ENCODE results near the gene LRRC8A. TPM values are rescaled to one million over a fixed set of nuclear protein-coding genes. Genes with fewer than 3 reads are reported as not detected.

Gene LRRC8A
- total RNA-seq, 1 donor from 2014 or later, result 259 TPM

GRCh38 chr9:128927731-128928411, 45.9 kb downstream of the LRRC8A start:
- no peak overlapping the region for H3K4me3 ChIP-seq (ENCODE audit: low read depth, low read length)
- peak; percentile 76 for TF ChIP-seq CTCF (IDR thresholded peaks at IDR 0.05; ENCODE audit: insufficient read depth, low read length, severe bottlenecking)
- no peak for DNase-seq (ENCODE audit: low read depth)
- FAIRE-seq, result no peak
- H3K36me3 ChIP-seq (ENCODE audit: control insufficient read depth, insufficient read depth, low read length), result no peaks in the 10 kb centered on the region
- no peaks in the 10 kb centered on the region for H3K27me3 ChIP-seq (ENCODE audit: control insufficient read depth, insufficient read depth, low read length)

GRCh38 chr9:128928624-128929023, 46.7 kb downstream of the LRRC8A start:
- peaks cover 2% of the 10 kb centered on the region for H3K36me3 ChIP-seq (ENCODE audit: control insufficient read depth, insufficient read depth, low read length)
- H3K27me3 ChIP-seq (ENCODE audit: control insufficient read depth, insufficient read depth, low read length), result no peaks in the 10 kb centered on the region
- H3K4me3 ChIP-seq (ENCODE audit: low read depth, low read length), result no peak overlapping the region
- no peak for TF ChIP-seq CTCF (IDR thresholded peaks at IDR 0.05; ENCODE audit: insufficient read depth, low read length, severe bottlenecking)
- no peak for FAIRE-seq
- no peak for DNase-seq (ENCODE audit: low read depth)

GRCh38 chr9:128929560-128929959, 47.6 kb downstream of the LRRC8A start:
- DNase-seq (ENCODE audit: low read depth), result no peak
- no peak for TF ChIP-seq CTCF (IDR thresholded peaks at IDR 0.05; ENCODE audit: insufficient read depth, low read length, severe bottlenecking)
- no peak for FAIRE-seq
- H3K27me3 ChIP-seq (ENCODE audit: control insufficient read depth, insufficient read depth, low read length), result no peaks in the 10 kb centered on the region
- H3K4me3 ChIP-seq (ENCODE audit: low read depth, low read length), result no peak overlapping the region
- H3K36me3 ChIP-seq (ENCODE audit: control insufficient read depth, insufficient read depth, low read length), result peaks cover 4% of the 10 kb centered on the region

GRCh38 chr9:128933731-128934130, 51.8 kb downstream of the LRRC8A start:
- no peaks in the 10 kb centered on the region for H3K27me3 ChIP-seq (ENCODE audit: control insufficient read depth, insufficient read depth, low read length)
- DNase-seq (ENCODE audit: low read depth) (no peak), FAIRE-seq (no peak)
- no peak overlapping the region for H3K4me3 ChIP-seq (ENCODE audit: low read depth, low read length)
- no peak for TF ChIP-seq CTCF (IDR thresholded peaks at IDR 0.05; ENCODE audit: insufficient read depth, low read length, severe bottlenecking)
- peaks cover 8% of the 10 kb centered on the region for H3K36me3 ChIP-seq (ENCODE audit: control insufficient read depth, insufficient read depth, low read length)

GRCh38 chr9:128936171-128936865, 54.4 kb downstream of the LRRC8A start:
- Histone ChIP-seq H3K27me3 (ENCODE audit: control insufficient read depth, insufficient read depth, low read length) (no peaks in the 10 kb centered on the region), H3K4me3 (ENCODE audit: low read depth, low read length) (no peak overlapping the region), H3K36me3 (ENCODE audit: control insufficient read depth, insufficient read depth, low read length) (peaks cover 9% of the 10 kb centered on the region)
- no peak for TF ChIP-seq CTCF (IDR thresholded peaks at IDR 0.05; ENCODE audit: insufficient read depth, low read length, severe bottlenecking)
- DNase-seq (ENCODE audit: low read depth) (no peak), FAIRE-seq (no peak)

Data from bronchial epithelial cell (primary cell).